Measurements from ENCODE around the gene MIXL1.

MIXL1 gene

DNA sequence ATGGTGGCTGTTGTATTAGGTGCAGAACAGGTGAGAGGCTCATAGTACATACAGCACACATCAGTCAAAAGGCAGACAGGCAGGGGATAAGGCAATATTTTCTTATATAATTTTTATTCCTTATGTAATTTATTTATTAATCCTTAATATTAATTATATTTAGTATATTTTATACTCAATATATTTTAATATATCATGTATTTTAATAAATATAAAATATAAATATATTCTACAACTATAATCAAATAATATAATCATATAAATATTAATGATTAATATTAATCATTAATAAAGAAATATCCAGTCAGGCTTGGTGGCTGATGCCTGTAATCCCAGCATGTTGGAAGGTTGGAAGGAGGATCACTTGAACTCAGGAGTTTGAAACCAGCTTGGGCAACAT lies 19.3 kb upstream of the MIXL1 start:
- H3K27ac ChIP-seq = no peak overlapping the region
- TF ChIP-seq, protein P1, sequence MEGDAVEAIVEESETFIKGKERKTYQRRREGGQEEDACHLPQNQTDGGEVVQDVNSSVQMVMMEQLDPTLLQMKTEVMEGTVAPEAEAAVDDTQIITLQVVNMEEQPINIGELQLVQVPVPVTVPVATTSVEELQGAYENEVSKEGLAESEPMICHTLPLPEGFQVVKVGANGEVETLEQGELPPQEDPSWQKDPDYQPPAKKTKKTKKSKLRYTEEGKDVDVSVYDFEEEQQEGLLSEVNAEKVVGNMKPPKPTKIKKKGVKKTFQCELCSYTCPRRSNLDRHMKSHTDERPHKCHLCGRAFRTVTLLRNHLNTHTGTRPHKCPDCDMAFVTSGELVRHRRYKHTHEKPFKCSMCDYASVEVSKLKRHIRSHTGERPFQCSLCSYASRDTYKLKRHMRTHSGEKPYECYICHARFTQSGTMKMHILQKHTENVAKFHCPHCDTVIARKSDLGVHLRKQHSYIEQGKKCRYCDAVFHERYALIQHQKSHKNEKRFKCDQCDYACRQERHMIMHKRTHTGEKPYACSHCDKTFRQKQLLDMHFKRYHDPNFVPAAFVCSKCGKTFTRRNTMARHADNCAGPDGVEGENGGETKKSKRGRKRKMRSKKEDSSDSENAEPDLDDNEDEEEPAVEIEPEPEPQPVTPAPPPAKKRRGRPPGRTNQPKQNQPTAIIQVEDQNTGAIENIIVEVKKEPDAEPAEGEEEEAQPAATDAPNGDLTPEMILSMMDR (IDR thresholded peaks at IDR 0.05) = no peak
- no peak for TF ChIP-seq ZFX (IDR thresholded peaks at IDR 0.05; ENCODE audit: borderline replicate concordance)

DNA sequence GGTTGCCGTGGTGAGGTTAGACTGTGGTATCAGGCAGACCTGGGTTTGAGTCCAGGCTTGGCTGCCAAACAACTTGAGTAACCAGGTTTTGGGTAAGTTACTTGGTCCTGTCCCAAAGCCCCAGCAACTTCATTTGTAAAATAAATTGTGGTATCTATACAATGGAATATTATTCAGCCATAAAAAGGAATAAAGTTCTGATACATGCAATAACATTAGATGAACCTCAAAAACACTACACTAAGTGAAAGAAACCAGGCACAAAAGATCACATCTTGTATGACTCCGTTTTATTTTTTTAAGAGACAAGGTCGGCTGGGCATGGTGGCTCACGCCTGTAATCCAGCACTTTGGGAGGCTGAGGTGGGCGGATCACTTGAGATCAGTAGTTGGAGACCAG lies 16.4 kb upstream of the MIXL1 start:
- TF ChIP-seq, protein P1 (IDR thresholded peaks at IDR 0.05) = no peak
- TF ChIP-seq ZFX (IDR thresholded peaks at IDR 0.05; ENCODE audit: borderline replicate concordance) = no peak

DNA sequence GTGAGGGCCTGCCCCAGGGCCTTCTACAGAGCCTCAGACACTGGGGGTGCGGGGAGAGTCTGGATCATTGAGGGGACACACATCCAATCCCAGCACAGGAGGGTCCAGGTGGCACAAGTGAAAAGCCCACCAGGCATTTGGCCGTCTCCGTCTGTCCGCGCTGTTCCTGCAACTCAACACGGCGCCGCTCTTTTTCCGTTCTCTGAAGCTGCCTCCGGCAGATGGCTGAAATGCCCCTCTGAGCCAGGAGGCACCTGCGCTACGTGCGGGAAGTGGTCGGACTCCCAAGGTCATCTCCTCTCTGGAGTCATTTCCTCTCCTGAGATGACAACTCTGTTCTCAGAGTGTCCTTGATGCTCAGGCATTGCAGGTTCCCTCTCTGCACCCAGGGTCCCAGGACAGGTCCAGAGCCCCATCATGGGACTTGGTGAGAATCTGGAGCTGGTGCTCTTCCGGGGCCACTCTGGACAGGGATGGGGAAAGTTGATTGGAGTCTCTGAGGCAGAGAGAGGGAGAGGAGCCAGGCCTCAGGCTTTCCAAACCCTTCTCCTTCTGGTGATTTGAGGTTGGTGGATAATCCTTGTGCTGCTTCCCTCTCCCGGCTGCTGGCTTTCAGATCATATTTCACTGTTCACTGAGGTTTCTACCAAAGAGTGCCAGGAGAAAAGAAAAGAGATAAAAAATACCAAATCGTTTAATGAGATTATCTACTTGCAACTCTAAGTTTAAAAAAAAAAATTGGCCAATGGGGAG lies 14.0 kb upstream of the MIXL1 start:
- no peak overlapping the region for H3K27ac ChIP-seq
- TF ChIP-seq, protein P1 (IDR thresholded peaks at IDR 0.05) = no peak
- TF ChIP-seq ZFX (IDR thresholded peaks at IDR 0.05; ENCODE audit: borderline replicate concordance) = no peak

More for the DNA sequence above, 16.4 kb upstream of the MIXL1 start:
- no peak overlapping the region for H3K27ac ChIP-seq

DNA sequence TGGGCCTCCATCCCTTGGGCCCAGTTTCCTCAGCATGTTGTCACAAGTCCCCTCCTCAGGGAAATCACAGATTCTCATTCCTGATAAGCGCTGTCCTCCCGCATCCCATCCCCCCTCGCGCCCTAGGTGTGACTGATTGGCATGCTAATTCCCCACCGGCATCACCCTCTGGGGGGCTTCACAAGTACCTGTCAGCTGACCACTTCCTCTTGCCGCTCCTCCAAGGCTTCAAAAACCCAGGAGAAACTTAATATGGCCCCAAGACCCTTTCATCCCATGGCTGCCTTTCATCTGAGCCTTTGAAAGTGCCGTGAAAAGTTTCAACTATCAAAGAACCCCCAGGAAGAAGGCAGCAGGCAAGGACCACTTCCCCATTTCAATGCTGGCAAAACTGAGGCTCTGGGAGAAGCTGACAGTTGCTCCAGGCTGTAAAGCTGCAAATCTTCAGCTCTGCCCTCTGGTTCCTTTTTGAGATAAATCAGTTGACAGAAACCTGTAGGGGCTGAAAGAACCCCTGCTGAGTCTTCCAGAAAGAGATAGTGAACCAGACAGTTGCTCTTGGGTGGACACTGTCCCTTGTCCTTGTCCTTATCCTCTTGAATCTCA lies 12.8 kb upstream of the MIXL1 start:
- TF ChIP-seq ZFX (IDR thresholded peaks at IDR 0.05; ENCODE audit: borderline replicate concordance) = no peak
- TF ChIP-seq, protein P1 (IDR thresholded peaks at IDR 0.05) = no peak
- no peak overlapping the region for H3K27ac ChIP-seq

DNA sequence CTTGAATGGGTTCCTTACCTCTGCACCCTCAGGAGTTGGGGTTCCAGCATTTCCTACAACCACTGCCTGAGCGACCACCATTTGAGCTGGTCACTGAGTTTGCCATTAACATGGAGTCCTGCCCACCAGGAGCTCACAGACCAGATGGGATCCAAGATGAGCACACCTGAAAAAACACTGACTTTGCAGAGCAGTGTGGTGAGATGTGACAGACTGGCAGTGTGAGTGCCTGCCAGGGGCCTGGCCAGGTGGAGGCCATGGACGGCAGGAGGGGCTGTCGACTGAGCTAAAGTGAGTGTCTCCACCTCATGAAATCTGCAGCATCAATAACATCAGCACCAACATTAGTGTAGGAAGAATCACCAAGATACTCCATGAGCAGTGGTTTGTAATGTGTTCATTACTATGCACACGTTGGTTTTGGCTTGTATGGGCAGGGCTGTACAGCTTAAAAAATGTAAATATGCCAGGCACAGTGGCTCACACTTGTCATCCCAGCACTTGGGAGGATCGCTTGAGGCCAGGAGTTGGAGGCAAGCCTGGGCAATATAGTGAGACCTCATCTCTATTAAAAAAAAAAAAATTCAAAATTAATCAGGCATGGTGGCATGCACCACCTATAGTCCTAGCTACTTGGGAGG lies 12.2 kb upstream of the MIXL1 start:
- no peak overlapping the region for H3K27ac ChIP-seq
- no peak for TF ChIP-seq ZFX (IDR thresholded peaks at IDR 0.05; ENCODE audit: borderline replicate concordance)
- TF ChIP-seq, protein P1 (IDR thresholded peaks at IDR 0.05) = no peak

DNA sequence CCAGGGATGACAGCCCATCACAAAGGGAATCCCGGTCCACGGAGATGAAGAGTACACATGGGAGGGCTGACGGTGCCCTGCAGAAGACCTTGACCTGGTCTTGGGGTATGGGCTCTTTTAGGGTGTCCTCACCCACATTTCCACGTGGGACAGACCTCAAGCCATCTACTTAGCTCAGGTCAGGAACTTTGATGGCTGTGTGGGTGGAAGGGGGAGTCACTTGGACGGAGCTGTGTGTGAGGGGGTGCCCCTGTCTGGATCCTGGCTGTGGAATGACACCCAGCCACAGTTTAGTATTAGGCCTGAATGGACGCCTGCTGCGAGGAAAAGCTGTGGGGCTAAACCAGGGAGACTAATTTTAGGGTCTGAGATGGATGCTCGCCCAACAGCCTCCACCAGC lies 10.9 kb upstream of the MIXL1 start:
- no peak for TF ChIP-seq ZFX (IDR thresholded peaks at IDR 0.05; ENCODE audit: borderline replicate concordance)
- TF ChIP-seq, protein P1 (IDR thresholded peaks at IDR 0.05) = no peak

DNA sequence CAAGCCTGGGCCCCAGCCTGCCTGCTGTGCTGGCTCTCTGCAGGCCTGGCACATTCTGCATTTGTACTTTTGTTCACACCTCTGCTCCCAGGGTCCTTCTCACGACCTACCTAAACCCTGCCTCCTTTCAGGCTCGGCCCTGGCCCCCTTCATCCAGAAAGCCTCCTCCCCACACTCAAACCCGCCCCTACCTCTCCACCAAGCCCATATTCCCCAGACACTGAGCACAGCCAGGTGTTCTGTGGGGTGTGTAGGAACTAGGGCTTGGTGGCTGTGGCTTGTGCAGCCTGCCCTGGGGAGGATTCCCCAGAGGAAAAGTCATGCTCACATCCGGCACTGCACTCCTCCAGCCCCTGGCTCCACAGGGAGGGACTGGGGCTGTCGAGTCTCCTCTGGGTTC lies 8.2 kb upstream of the MIXL1 start:
- H3K27ac ChIP-seq = no peak overlapping the region
- no peak for TF ChIP-seq ZFX (IDR thresholded peaks at IDR 0.05; ENCODE audit: borderline replicate concordance)
- TF ChIP-seq, protein P1 (IDR thresholded peaks at IDR 0.05) = no peak

More for the DNA sequence above, 10.9 kb upstream of the MIXL1 start:
- no peak overlapping the region for H3K27ac ChIP-seq

Data from 22Rv1 (cell line).